Hematopoietic multipotent progenitor cell treated with erythropoietin and hydrocortisone succinate and interleukin-3 and kit ligand, for 8 days (in vitro differentiated cells): ENCODE results near the gene ALOX12.

ENCODE experiments used
- DNase-seq: peaks from one replicate; pipeline ENCODE4 v3.0.0-alpha.2; 2015

Gene ALOX12

DNA sequence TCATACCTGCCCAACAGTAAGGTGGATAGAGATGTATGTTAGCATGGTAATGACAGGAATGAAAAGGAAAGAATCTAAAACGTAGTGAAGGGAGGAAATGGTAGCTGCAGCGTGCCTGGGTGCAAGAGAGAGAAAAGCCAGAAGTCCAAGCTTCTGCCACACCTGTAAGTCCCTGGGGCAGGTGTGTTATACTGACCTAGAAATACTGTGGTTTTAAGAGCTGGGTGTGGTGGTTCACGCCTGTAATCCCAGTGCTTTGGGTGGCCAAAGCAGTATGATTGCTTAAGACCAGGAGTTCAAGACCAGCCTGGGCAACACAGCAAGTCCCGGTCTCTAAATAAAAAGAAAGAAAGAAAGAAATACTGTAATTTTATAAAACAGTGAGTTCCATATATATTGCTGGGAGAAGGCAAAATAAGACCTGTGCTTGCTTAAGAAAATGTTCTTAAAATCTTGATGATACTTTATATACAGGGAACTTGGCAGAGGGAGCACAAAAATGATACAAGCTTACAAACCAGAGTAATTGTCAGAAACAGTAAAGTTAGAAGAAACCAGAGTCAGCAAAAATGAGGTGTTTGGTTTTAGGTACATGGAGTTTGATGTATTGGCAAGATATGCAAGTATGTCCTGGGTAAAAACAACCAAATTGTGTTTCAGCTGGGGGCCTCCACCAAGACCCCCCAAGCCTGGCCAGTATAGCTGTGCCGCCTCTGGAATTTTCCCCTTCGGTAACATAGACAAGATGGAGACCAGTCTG is 6.6 kb downstream of the ALOX12 start:
- DNase-seq, result no peak

- no peak for DNase-seq
Measured at GRCh38 chr17:7003745-7004144, 7.9 kb downstream of the ALOX12 start.

- peak; percentile 88 for DNase-seq
Measured at GRCh38 chr17:7004398-7005253, 8.8 kb downstream of the ALOX12 start.

- no peak for DNase-seq
Measured at GRCh38 chr17:7005716-7006115, 9.9 kb downstream of the ALOX12 start.

- no peak for DNase-seq
Measured at GRCh38 chr17:7007143-7007542, 11.3 kb downstream of the ALOX12 start.

DNA sequence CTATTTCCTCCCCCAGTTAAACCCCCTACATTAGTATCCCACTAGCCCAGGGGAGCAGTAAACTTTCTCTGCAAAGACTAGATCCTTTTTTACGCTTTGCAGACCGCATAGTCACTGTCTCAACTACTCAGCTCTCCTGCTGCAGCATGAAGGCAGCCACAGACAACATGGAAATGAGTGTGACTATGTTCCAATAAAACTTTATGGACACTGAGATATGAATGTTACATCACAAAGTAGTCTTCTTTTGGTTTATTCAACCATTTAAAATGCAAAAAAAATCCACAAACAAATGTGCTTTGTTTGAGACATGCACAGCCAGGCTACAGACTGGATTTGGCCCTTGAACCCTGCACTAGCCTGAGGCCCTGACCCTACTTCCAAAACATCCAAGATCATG is 14.7 kb downstream of the ALOX12 start:
- DNase-seq, result no peak

GRCh38 chr17:7011415-7011814 is 15.6 kb downstream of the ALOX12 start:
- DNase-seq, result no peak

DNA sequence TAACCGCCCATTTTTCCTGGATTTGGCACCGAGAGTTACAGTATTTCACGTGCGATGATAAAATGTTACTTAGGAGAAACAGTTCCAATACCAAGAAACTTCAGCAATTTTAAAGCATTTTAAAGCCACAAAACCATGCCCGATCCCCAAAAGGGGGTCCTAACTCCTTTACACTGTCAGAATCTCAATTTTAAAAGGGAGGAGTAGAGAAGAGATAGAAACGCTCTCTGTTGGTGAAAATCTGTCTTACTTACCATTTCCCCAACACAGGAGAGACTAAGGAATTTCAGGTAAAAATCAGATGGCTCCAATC is 16.0 kb downstream of the ALOX12 start:
- no peak for DNase-seq

DNA sequence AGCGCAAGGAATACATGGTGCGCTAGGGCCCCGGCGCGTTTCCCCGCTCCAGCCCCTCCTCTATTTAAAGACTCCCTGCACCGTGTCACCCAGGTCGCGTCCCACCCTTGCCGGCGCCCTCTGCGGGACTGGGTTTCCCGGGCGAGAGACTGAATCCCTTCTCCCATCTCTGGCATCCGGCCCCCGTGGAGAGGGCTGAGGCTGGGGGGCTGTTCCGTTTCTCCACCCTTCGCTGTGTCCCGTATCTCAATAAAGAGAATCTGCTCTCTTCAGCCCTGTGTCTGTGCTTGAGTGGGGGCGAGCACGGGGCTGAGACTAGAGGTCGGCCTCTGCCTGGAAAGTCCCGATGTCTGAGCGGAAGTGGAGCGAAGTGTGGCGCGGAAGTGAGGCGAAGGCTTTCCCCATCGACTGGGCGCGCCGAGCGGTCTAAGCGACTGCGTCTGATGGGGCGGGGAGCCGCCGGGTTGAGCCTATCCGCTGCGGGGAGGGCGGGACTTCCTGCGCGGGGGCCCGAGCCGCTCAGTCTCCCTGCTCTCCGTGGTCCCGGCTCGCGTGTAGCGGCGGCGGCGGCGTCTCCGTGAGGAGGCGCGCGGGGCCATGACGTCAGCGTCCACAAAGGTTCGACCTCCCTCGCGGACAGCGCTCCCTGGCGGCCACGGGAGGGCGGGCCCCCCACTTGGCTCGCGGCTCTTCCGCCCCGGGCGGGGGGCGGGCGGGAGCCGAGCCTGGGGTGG is 18.6 kb downstream of the ALOX12 start:
- DNase-seq, result peak; percentile 96

DNA sequence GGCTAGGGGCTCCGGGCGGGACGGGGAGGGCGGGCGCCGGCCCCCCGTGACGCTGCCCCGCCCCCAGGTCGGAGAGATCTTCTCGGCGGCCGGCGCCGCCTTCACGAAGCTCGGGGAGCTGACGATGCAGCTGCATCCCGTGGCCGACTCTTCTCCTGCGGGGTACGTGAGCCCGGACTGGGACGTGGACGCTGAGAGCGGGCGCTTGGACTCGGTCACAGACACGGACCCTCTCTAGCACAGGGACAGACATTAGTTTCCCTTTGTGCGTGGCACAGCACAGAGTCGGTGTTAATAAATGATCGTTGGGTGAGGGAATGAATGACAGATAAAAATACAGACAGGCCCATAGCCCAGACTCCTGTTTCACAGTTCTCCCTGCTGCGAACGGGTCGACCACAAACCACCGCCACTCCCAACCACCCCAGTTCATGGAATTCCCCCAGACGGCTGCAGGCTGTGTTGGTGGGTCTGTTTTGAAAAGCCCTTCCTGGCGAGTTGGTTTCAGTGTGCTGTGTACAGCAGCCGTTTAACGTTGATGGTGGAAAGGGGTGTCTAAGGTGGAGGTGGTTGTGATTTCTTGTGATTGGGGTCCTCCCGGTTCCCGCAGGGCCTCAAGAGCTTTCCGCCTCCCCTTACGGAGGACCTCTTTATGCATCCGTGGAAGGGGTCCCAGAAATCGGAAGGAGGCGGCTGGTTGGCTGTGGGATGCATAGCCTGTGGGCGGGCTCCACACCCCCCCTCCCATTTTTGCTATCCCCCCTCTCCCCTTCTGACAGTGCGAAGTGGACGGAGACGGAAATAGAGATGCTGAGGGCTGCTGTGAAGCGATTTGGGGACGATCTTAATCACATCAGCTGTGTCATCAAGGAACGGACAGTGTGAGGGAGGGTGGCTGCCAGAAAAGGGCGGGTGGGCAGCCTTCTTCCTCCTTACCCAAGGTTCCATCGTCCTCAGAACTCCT is 19.4 kb downstream of the ALOX12 start:
- DNase-seq, result peak; percentile 72

DNA sequence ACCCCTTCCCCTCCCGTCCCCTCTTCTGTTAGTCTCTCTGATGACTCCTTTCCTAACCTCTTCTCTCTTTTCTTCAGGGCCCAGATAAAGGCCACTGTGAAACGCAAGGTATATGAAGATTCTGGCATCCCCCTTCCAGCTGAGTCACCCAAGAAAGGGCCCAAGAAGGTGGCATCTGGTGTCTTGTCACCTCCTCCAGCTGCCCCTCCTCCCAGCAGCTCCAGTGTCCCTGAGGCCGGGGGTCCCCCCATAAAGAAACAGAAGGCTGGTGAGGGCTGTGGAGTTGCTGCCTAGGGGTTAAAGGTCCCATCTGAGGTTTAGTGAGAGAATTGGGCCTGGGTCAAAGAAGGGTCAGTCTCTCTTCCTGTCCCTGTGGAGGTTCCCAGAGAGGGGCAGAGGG is 20.6 kb downstream of the ALOX12 start:
- DNase-seq, result no peak

GRCh38 chr17:7016886-7017826 is 21.3 kb downstream of the ALOX12 start:
- no peak for DNase-seq

DNA sequence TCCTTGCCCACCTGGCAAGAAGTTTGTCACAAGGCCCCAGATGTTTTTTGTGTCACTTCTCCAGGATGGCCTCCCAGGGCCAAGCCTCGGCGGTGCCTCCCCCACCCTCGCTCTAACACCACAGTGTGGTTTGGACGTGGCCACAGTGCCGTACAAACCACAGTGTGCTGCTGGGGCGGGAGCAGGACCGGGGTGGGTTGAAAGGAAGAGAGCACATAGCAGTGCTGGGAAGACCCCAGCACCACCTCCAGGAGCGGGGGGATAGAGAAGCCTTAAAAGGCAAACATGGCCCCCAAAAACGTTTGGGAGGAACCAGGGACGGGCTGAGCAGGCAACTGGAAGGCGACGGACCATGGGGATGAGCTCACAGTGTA is 22.0 kb downstream of the ALOX12 start:
- DNase-seq, result no peak

GRCh38 chr17:7018331-7018964 is 22.6 kb downstream of the ALOX12 start:
- no peak for DNase-seq

GRCh38 chr17:7019367-7019766 is 23.5 kb downstream of the ALOX12 start:
- no peak for DNase-seq

- no peak for DNase-seq
Measured at GRCh38 chr17:7019839-7020519, 24.1 kb downstream of the ALOX12 start.

DNA sequence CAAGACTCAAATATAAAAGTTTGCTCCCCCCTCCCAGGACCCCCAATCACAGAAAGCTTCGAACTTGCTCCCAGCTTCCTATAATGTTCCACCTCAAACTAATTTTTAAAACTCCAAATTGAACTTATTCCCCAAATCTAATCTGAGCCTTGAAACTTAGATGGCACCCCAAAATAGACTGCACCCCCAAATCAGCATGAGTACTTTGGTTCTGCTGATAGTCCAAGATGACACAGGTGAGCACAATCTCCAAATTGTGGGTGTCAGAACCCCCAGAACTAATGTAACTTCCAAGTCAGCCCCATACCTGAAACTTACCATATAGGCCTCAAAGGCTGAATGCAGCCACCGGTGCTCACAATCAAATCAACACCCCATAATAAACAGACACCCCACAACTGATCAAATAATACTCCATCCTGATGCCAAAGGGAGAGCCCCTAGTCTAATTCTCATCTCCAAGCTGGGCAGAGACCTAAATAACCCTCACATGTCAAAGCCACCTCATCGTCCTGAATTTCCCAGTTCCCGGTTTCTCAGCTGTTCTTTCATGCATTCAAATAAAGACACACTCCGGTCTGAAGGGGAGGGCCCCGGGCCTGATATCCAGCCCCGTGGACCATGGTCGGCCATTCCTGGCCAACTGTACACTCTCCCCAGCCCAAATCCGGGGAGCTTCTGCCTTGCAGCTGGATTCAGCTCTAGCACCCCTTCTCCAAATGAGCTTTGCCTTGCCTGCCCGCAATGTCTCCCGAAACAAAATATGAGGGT is 25.2 kb downstream of the ALOX12 start:
- no peak for DNase-seq

DNA sequence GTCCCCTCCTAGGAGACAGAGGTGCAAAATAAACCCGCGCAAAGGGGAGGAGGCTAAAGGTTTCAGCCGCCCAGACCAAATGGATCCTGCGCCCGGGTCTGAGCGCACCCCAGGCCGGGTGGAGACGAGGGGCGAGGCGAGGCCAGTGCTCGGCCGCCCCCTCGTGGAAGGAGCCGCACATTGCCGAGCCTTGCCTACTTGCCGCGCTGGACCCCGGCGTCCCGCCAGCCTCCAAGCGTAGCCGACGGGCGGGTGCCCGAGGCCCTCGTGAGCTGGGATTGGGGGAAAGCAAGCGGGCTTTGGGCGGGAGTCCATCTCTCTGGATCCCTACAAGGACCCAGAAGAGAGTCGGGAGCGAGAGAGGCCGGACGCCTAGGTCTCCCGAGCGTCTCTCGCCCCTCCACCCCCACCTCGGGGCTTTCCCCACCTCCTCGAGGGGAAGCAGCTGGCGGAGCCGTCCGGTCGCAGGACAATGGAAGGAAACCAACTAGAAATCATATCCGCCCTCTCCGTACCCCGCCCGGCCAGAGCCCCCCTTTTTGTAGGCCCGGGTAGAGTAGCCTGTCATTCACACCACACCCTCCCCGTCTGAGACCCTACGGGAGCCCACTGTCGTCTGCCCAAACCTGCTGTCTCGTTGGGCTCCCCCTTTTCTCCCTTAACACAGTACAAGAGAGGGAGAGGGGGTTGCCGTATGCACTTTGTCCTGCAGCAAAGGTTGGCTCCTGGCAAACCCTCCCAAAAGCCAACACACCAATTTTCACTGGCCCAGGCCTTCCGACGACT is 26.3 kb downstream of the ALOX12 start:
- DNase-seq, result peak; percentile 80
